ENCODE data around the gene AP1G1. TPM values are rescaled to one million over a fixed set of nuclear protein-coding genes. Genes with fewer than 3 reads are reported as not detected.

Gene AP1G1
- total and polyA plus RNA-seq, 5 experiments from 2014 or later, result 6.2 to 110 (median 9.5) TPM

DNA sequence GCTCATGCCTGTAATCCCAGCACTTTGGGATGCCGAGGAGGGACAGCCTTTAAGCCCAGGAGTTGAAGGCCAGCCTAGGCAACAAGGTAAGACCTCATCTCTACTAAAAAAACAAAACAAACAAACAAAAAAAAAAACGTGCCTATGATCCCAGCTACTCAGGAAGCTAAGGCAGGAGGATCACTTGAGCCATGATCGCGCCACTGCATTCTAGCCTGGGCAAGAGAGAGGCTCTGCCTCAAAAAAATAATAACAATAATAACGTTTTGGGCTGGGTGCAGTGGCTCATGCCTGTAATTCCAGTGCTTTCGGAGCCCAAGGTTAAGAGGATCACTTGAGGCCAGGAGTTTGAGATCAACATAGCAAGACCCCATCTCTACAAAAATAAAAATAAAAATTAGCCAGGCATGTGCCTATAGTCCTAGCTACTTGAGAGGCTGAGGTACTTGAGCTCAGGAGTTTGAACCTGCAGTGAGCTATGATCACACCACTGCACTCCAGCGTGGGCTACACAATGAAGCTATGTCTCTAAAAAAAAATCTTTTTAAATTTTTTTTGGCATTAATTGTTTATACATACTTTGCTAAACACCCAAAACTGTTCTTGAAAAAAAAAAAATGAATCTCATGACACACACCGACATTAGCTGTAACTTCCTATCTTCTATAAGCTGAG is 87.4 kb downstream of the AP1G1 start:
- no peak for ATAC-seq

GRCh38 chr16:71712501-71712900 is 96.1 kb downstream of the AP1G1 start:
- H3K36me3 Mint-ChIP-seq, result peaks cover 0 to 20% (median 7%) of the 10 kb centered on the region in 3 donors
- no peak for ATAC-seq
- no peaks in the 10 kb centered on the region for H3K9me3 Mint-ChIP-seq

More for the DNA sequence above, 87.4 kb downstream of the AP1G1 start:
- H3K36me3 Mint-ChIP-seq, result peaks cover 0 to 4% (median 0%) of the 10 kb centered on the region in 3 donors
- H3K4me3 Mint-ChIP-seq, result peak overlapping the region in 2 of 10 donors; percentile 28 to 53
- no peak for DNase-seq
- no peaks in the 10 kb centered on the region for H3K9me3 Mint-ChIP-seq
- H3K4me1 Mint-ChIP-seq, result peaks cover 9 to 25% (median 19%) of the 10 kb centered on the region in 4 donors
- no peaks in the 10 kb centered on the region for H3K27me3 Mint-ChIP-seq
- H3K27ac Mint-ChIP-seq, result no peak overlapping the region
- POLR2A ChIA-PET, result interaction anchor here (0.6 to 1.0 kb wide), 3 partner anchors 9 to 171 kb away, joined by 3 to 5 read pairs (median 3); no protein-coding TSS in a partner anchor

DNA sequence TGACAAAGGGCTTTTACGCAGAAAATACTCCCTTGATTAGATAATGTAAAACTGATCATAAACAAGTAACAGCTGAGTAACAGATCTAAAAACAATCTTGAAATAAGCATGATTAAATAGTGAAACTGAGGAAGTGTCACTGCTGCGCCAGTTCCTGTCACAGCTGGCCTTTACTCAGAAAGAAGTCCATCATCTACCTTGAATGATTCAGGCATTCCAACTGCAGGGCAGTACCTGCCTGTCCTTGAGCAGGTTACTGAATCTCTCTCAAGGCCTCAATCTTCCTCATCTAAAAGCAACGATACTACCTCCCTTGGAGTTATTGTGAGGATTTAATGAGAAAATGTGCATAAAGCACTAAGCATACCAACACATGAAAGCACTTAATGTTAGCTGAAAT is 96.8 kb downstream of the AP1G1 start:
- POLR2A ChIA-PET, result no interaction called here
- Mint-ChIP-seq H3K4me1 (peaks cover 0 to 4% (median 1%) of the 10 kb centered on the region in 4 donors), H3K27ac (no peak overlapping the region), H3K9me3 (no peaks in the 10 kb centered on the region), H3K27me3 (no peaks in the 10 kb centered on the region), H3K4me3 (no peak overlapping the region), H3K36me3 (peaks cover 0 to 20% (median 7%) of the 10 kb centered on the region in 3 donors)
- ATAC-seq (no peak), DNase-seq (no peak)

More at GRCh38 chr16:71712501-71712900, 96.1 kb downstream of the AP1G1 start:
- Mint-ChIP-seq H3K4me1 (peaks cover 0 to 4% (median 1%) of the 10 kb centered on the region in 4 donors), H3K27me3 (no peaks in the 10 kb centered on the region), H3K27ac (no peak overlapping the region), H3K4me3 (no peak overlapping the region)
- no peak for DNase-seq
- POLR2A ChIA-PET, result no interaction called here

- Mint-ChIP-seq H3K4me3 (no peak overlapping the region), H3K27ac (no peak overlapping the region), H3K27me3 (no peaks in the 10 kb centered on the region), H3K9me3 (no peaks in the 10 kb centered on the region), H3K4me1 (peaks cover 0 to 3% (median 0%) of the 10 kb centered on the region in 4 donors), H3K36me3 (peaks cover 0 to 14% (median 4%) of the 10 kb centered on the region in 3 donors)
- no peak for ATAC-seq
- POLR2A ChIA-PET, result no interaction called here
- no peak for DNase-seq
These were observed 99.3 kb downstream of the AP1G1 start for GRCh38 chr16:71709229-71709781.

DNA sequence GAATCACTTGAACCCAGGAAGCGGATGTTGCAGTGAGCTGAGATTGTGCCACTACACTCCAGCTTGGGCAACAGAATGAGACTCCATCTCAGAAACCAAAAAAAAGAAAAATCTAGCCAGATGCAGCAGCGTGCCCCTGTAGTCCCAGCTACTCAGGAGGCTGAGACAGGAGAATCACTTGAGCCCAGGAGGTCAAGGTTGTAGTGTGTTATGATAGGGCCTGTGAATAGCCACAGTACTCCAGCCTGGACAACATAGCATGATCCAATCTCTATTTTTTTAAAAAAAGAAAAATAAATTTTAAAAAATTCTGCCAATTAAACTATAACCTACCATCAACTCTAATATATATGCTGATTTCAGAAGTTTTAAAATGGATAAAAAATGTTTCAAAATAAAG is 99.9 kb downstream of the AP1G1 start:
- POLR2A ChIA-PET, result no interaction called here
- Mint-ChIP-seq H3K27me3 (no peaks in the 10 kb centered on the region), H3K4me1 (peaks cover 0 to 3% (median 0%) of the 10 kb centered on the region in 4 donors), H3K4me3 (no peak overlapping the region), H3K36me3 (peaks cover 0 to 14% (median 2%) of the 10 kb centered on the region in 3 donors), H3K27ac (no peak overlapping the region), H3K9me3 (no peaks in the 10 kb centered on the region)
- DNase-seq, result no peak
- ATAC-seq, result no peak

GRCh38 chr16:71707199-71707598 is 101.4 kb downstream of the AP1G1 start:
- no peaks in the 10 kb centered on the region for H3K9me3 Mint-ChIP-seq
- no peak for DNase-seq
- H3K36me3 Mint-ChIP-seq, result peaks cover 0 to 19% (median 5%) of the 10 kb centered on the region in 3 donors
- ATAC-seq, result no peak
- POLR2A ChIA-PET, result no interaction called here
- no peaks in the 10 kb centered on the region for H3K27me3 Mint-ChIP-seq
- H3K4me1 Mint-ChIP-seq, result peaks cover 0 to 3% (median 0%) of the 10 kb centered on the region in 4 donors
- no peak overlapping the region for H3K4me3 Mint-ChIP-seq
- H3K27ac Mint-ChIP-seq, result no peak overlapping the region

- peaks cover 0 to 23% (median 3%) of the 10 kb centered on the region in 3 donors for H3K36me3 Mint-ChIP-seq
- no peak overlapping the region for H3K27ac Mint-ChIP-seq
- no peak for ATAC-seq
- H3K4me3 Mint-ChIP-seq, result no peak overlapping the region
- peaks cover 0 to 3% (median 0%) of the 10 kb centered on the region in 4 donors for H3K4me1 Mint-ChIP-seq
- no peak for DNase-seq
- POLR2A ChIA-PET, result interaction anchor here (0.6 kb wide), 1 partner anchor 229 kb away, joined by 7 read pairs; no protein-coding TSS in a partner anchor
- no peaks in the 10 kb centered on the region for H3K27me3 Mint-ChIP-seq
- no peaks in the 10 kb centered on the region for H3K9me3 Mint-ChIP-seq
These were observed 102.6 kb downstream of the AP1G1 start for GRCh38 chr16:71706046-71706445.

- Mint-ChIP-seq H3K4me1 (peaks cover 0 to 3% (median 0%) of the 10 kb centered on the region in 4 donors), H3K27ac (no peak overlapping the region)
These were observed 105.3 kb downstream of the AP1G1 start for GRCh38 chr16:71703333-71703732.

DNA sequence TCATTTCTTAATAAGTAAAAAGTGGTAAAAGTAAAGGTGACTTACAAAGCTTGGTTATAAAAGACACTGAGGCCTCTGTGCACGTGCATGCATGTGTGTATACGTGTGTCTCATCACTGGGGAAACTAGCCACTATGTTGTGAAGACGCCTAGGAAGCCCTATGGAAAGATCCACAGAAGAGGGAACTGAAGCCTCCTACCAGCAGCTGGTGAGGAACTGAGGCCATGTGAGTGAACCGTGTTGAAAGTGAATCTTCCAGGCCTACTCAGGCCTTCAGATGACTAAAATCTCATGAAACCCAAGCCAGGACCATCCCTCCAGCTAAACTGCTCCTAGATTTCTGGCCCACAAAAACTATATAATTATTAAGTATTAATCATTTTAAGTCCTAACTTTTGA is 107.8 kb downstream of the AP1G1 start:
- no peak for ATAC-seq
- POLR2A ChIA-PET, result no interaction called here
- Mint-ChIP-seq H3K27ac (no peak overlapping the region), H3K4me1 (peaks cover 0 to 7% (median 3%) of the 10 kb centered on the region in 4 donors), H3K9me3 (no peaks in the 10 kb centered on the region), H3K4me3 (no peak overlapping the region), H3K36me3 (peaks cover 0 to 32% (median 5%) of the 10 kb centered on the region in 3 donors), H3K27me3 (no peaks in the 10 kb centered on the region)
- no peak for DNase-seq

More at GRCh38 chr16:71703333-71703732, 105.3 kb downstream of the AP1G1 start:
- H3K27me3 Mint-ChIP-seq, result no peaks in the 10 kb centered on the region
- no peaks in the 10 kb centered on the region for H3K9me3 Mint-ChIP-seq
- POLR2A ChIA-PET, result no interaction called here
- H3K36me3 Mint-ChIP-seq, result peaks cover 0 to 33% (median 5%) of the 10 kb centered on the region in 3 donors
- DNase-seq (no peak), ATAC-seq (no peak)
- H3K4me3 Mint-ChIP-seq, result no peak overlapping the region

- ATAC-seq (no peak), DNase-seq (no peak)
- peaks cover 0 to 32% (median 5%) of the 10 kb centered on the region in 3 donors for H3K36me3 Mint-ChIP-seq
- no peak overlapping the region for H3K27ac Mint-ChIP-seq
- H3K4me1 Mint-ChIP-seq, result peaks cover 0 to 5% (median 3%) of the 10 kb centered on the region in 4 donors
- H3K27me3 Mint-ChIP-seq, result no peaks in the 10 kb centered on the region
- POLR2A ChIA-PET, result no interaction called here
- no peak overlapping the region for H3K4me3 Mint-ChIP-seq
- H3K9me3 Mint-ChIP-seq, result no peaks in the 10 kb centered on the region
These were observed 110.1 kb downstream of the AP1G1 start for GRCh38 chr16:71698491-71698890.

GRCh38 chr16:71693164-71693563 is 115.5 kb downstream of the AP1G1 start:
- Mint-ChIP-seq H3K27ac (peak overlapping the region in 1 of 10 donors; percentile 33), H3K4me1 (peaks cover 0 to 11% (median 6%) of the 10 kb centered on the region in 4 donors), H3K4me3 (no peak overlapping the region), H3K27me3 (no peaks in the 10 kb centered on the region), H3K9me3 (no peaks in the 10 kb centered on the region), H3K36me3 (peaks cover 0 to 29% (median 9%) of the 10 kb centered on the region in 3 donors)
- ATAC-seq (no peak), DNase-seq (no peak)
- POLR2A ChIA-PET, result no interaction called here

- Mint-ChIP-seq H3K9me3 (no peaks in the 10 kb centered on the region), H3K4me1 (peaks cover 0 to 8% (median 2%) of the 10 kb centered on the region in 4 donors), H3K27me3 (no peaks in the 10 kb centered on the region), H3K4me3 (no peak overlapping the region), H3K36me3 (peaks cover 0 to 52% (median 17%) of the 10 kb centered on the region in 3 donors), H3K27ac (no peak overlapping the region)
- no peak for ATAC-seq
- POLR2A ChIA-PET, result no interaction called here
- no peak for DNase-seq
These were observed 118.7 kb downstream of the AP1G1 start for GRCh38 chr16:71689901-71690300.

GRCh38 chr16:71687861-71688260 is 120.8 kb downstream of the AP1G1 start:
- ATAC-seq (no peak), DNase-seq (no peak)
- H3K4me1 Mint-ChIP-seq, result peaks cover 0 to 2% (median under 1%) of the 10 kb centered on the region in 4 donors
- H3K36me3 Mint-ChIP-seq, result peaks cover 11 to 73% (median 36%) of the 10 kb centered on the region in 3 donors
- H3K27me3 Mint-ChIP-seq, result no peaks in the 10 kb centered on the region
- no peak overlapping the region for H3K4me3 Mint-ChIP-seq
- POLR2A ChIA-PET, result interaction anchor here (0.8 kb wide), 1 partner anchor 12 kb away, joined by 3 read pairs; no protein-coding TSS in a partner anchor
- H3K9me3 Mint-ChIP-seq, result peaks cover 0 to 2% (median 0%) of the 10 kb centered on the region in 9 donors
- no peak overlapping the region for H3K27ac Mint-ChIP-seq

Measured in naive thymus-derived CD8-positive, alpha-beta T cell (primary cell).